ENCODE results near the gene NACC2.

NACC2 gene

DNA sequence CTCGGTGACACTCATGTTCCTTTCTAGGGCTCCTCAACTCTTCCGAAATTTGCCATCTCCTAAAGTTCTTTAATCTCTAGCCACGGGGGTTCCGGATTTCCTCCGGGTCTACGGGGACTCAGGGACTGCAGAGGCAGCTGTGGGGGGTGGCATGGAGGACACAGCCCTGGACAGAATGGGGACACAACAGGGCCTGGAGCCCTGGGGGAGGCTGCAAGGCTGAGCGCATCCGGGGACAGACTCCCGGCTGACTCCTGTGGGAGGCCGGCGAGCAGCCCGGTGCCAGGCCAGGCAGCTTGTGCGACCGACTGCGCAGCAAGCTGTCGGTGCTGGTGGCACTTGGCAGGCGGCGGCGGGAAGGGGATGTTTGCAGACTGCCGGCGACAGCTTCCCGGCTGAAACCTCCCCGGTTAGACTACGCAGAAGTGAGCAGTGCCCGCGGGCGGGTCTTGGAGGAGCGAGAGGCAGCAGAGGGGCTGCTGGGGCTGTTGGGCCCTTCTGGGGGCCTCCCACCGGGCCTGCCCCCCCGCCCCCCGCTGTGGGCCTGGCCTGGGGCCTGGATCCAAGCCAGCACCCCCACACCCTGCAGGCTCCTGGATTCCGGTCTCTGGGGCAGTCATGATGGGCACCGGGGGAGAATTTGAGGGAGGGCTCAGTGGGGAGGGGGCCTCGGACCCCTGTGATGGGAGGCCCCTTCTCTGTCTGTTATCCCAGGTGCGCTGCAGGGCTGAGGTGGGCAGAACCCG, 105.2 kb downstream of the NACC2 start:
- peak in 5 of 6 experiments; percentile 9 to 42 (median 27) for DNase-seq

GRCh38 chr9:135989157-135989556, 105.9 kb downstream of the NACC2 start:
- DNase-seq, result no peak

DNA sequence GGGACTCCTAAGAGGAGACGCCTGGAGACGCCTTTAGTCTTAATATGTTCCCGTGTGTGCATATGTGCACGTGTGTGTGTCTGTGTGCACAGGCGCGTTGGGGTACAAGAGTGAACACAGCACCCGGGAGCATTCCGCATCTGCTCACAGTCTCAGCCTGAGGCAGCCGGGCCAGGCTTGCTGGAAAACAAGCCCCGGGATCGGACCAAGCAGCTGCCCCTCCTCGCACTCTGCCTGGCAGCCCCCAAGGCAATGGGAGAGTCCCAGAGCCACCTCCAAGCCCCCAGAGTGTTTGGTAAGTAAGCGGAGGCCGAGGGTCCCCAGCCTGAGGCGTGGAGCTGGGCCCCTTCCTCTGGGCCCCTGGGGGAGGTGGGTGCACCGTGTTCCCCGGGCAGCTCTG, 106.6 kb downstream of the NACC2 start:
- DNase-seq, result no peak

DNA sequence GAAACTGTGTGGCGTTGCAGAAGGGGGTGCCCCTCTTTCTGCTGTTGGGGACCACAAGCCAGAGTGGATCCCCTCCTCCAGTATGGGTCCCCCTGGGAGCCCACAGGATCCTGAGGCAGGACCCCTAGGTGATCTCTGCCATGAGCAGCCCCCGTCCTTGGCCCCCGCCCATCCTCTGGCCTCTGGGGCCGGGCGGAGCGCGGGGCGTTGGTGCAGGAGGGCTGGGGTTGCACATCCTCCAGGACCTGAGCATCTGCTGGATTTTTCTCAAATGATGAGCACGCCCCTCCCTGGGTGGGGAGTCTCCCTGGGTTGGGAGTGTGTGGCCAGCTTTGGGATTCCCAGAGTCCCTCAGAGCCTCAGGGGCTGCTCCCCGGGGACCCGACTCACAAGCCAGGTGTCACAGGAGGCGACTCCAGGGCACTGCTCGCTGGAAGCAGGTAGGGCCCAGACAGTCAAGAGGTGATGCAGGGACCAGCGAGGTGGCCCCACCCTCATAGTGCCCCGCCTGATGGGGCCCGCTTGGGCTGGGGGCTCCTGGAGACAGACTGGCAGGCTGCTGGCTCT, 107.2 kb downstream of the NACC2 start:
- no peak for DNase-seq

- DNase-seq, result no peak
These were observed 108.5 kb downstream of the NACC2 start for GRCh38 chr9:135986605-135987004.

DNA sequence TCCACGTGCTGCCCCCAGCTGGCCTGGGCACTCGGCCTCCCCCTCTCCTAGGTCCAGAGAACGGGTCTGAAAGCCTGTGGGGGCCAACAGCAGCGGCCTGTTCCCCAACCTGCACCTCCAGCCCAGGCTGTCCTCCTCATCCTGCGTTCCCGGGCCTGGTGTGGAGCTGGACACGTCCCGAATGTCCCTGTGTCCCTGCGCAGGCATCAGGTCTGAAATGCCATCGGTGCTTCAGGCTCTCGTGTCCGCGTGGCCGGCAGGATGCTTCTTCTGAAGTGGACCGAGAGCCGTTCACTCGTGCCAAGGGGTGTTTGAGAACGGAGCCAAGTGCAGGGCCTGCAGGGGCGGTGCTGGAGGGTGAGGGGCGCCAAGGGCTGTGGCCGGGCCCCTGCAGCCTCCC, 109.2 kb downstream of the NACC2 start:
- no peak for DNase-seq

GRCh38 chr9:135985459-135985774, 109.7 kb downstream of the NACC2 start:
- DNase-seq, result no peak

DNA sequence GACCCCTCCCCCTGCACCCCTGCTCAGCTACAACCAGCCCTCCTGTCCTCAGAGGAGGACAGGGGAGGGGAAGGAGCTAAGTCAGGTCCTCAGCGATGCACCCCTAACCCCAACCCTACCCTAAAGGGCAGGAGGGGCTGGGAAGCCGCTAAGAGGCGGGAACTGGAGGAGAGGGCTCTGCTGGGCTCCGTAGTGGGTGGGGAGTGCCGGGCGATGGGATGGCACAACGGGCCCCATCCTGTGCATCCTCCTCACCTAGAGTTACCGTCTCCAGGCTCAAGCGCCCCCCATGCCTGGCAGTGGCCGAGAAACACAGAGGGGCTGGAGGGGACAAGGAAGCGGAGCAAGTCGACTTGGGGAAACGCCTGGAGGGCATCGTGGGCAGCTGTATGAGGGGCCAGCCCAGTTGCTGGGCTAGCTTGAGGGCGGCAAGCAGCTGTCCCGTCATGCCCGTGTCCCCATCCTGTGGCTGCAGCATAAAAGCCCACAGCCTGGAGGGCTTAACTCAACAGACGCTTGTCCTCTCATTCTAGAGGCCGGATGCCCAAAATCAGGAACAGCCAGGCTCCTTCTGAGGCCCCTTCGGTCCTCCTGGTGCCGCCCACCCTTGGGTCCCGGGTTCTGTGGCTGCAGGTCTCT, 110.9 kb downstream of the NACC2 start:
- no peak for DNase-seq

- DNase-seq, result no peak
These were observed 111.6 kb downstream of the NACC2 start for GRCh38 chr9:135983208-135984071.

GRCh38 chr9:135982499-135983207, 112.4 kb downstream of the NACC2 start:
- DNase-seq, result no peak

DNA sequence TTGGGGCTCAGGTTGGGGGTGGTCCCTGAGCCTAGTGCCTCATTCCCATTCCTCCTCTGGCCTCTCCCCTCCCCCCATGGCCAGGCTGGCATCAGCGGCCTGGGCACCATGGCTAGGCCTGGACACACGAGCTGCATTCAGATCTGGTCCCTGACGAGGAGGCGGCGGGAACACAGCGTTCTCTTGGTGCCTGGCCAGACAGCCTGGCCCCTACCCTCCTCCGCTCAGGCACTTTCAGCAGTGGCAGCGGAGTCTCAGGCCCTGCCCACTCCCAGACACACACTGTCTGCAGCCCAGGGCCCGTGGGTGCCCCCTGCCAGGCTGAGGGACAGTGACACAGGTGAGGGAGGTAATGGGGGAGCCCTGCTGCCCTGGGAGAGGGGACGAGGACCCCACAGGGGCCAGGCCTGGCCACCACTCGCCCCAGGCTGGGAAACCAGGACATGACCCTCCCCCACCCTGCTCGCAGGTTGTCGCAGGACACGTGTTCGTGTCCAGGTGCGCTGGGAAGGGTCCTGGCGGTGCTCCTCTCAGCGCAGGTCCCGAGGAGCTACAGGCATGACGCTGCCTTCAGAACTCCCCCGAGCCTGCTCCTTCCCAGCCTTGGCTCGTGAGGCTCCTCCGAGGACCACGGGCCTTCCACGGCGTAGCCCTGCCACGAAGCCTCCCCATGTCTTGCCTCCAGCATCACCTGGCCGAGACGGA, 114.0 kb downstream of the NACC2 start:
- DNase-seq, result no peak

- peak in 1 of 6 experiments; percentile 35 for DNase-seq
These were observed 115.4 kb downstream of the NACC2 start for GRCh38 chr9:135979547-135980166.

DNA sequence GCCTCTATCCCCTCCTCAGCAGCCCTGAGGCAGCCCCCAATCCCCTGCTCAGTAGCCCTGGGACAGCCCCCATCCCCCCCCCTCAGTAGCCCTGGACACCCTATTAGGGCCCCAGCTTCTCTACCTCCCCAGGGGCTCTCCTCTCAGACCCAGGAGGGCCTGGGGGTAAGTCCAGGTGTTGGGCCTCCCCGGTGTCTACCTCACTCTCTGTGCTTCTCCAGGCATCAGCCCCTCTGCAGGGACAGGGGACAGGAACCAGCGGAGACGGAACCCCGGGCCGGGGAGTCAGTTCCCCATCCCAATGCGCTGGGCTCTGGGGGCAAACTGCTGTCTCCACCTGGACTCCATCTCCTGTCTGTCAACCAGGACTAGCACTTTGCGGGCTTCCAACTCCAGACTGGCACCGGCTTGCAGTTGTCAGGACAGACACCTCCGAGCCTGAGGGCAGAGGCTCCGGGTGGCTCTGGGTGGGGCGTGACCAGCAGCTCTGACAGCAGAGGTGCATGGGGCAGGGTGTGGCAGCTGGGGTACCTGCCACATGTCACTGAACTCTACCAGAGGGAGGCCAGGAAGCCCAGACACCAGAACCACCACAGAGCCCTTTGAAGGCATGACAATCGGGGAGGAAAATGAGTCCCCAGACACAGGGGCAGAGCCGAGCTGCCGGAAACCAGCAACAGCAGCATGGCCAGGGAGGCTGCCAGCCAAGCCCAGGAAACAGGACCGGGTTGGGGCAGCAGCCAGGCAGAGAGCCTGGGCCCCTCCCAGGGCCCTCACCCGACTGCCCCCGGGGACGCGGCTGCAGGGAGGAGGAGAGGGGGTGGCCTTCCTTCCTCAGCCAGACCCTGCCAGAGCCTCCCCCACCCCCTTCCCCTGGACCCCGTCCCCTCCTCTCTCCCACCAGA, 116.2 kb downstream of the NACC2 start:
- DNase-seq, result peak; percentile 32 to 81 (median 64)

DNA sequence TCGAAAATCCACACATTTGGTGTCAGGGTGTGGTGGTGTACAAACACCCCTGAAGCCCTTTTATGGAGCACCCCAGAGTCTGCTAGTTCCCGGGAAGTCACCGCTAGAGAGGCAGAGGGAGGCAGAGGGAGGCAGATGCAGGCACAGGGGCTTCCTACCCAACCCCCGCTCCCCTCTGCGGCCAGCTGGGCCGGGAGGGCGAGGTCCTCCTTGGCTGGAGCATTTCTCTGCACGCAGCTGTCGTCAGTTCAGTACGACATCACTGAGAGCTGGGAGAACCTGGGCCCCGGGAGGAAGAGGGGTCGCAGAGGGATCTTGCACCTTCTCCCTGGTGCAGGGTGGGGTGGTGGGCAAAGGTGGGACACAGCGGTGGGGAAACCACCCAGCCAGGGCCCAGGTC, 118.1 kb downstream of the NACC2 start:
- no peak for DNase-seq

GRCh38 chr9:135976531-135976930, 118.6 kb downstream of the NACC2 start:
- no peak for DNase-seq

DNA sequence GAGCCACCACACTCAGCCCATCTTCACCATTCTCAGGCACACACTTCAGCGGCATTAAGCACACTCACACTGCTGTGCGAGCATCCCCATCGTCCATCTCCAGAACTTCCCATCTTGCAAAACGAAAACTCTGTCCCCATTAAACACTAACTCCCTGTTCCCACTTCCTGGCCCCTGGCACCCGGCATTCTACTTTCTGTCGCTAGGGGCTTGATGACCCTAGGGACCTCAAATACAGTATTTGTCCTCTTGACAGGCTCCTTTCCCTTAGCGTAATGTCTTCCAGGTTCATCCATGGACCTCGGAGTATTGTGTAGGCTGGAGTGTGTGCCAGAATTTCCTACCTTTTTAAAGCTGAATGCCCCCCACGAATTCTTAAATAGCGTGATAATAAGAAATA, 119.3 kb downstream of the NACC2 start:
- DNase-seq, result no peak

GRCh38 chr9:135974220-135974573, 120.9 kb downstream of the NACC2 start:
- no peak for DNase-seq

- no peak for DNase-seq
These were observed 121.5 kb downstream of the NACC2 start for GRCh38 chr9:135973277-135974219.

DNA sequence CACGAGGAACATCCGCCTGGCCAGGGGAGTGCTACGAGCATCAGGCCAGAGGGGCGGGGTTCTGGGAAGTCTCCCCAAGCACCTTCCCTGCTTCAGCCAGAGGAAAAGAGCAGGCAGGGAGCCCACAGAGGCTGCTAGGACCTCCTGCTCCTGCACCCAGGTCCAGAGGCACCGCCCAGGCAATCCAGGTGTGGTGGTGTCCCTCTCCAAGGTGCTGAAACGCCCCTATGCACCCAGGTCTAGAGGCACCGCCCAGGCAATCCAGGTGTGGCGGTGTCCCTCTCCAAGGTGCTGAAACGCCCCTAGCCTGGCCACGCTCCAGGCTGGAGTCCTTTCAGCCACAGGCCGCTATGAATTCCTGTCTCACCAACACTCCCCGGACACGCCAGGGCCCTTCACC, 123.2 kb downstream of the NACC2 start:
- peak; percentile 18 to 69 (median 61) for DNase-seq

All from stimulated activated naive CD4-positive, alpha-beta T cell (primary cell).